GM18868 (cell line): Measurements from ENCODE around the gene C6orf47.
A peak's percentile ranks its signal among the peaks of the same experiment; 100 is the strongest.

ENCODE experiments used
- ATAC-seq: cut with Tn5 transposase; IDR thresholded peaks from one replicate; pipeline ENCODE4 v1.9.1; 2021; ENCODE audit warnings: mild to moderate bottlenecking, moderate library complexity; ENCODE audit not compliant: unreplicated experiment

The C6orf47 gene

DNA sequence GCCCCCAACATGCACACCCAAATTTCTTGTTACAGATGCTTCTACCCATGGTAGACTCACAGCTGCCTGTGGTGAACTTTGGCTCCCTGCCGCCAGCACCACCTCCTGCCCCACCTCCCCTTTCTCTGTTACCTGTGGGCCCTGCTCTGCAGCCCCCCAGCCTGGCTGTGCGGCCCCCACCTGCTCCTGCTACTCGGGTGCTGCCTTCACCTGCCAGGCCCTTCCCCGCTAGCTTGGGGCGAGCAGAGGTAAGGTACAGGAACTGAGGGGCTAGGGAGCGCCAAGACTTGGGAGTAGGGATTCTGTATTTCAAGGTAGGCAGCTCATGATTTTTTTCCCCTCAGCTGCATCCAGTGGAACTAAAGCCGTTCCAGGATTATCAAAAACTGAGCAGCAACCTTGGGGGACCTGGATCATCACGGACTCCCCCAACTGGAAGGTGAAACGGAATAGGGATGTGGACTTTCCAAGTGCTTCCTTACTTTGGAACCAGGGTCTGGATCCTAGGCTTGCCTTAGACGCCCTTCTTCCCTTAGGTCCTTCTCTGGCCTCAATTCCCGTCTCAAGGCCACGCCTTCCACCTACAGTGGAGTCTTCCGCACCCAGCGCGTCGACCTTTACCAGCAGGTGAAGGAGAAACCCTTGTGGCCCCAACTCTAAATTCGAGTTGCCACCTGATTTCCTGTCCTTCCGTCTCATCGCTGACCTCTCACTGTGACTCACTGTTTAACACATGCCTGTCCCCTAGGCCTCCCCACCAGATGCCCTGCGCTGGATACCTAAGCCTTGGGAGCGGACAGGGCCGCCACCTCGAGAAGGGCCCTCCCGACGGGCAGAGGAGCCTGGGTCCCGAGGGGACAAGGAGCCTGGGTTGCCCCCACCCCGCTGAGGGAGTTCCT, 23.6 kb downstream of the C6orf47 start:
- no peak for ATAC-seq

DNA sequence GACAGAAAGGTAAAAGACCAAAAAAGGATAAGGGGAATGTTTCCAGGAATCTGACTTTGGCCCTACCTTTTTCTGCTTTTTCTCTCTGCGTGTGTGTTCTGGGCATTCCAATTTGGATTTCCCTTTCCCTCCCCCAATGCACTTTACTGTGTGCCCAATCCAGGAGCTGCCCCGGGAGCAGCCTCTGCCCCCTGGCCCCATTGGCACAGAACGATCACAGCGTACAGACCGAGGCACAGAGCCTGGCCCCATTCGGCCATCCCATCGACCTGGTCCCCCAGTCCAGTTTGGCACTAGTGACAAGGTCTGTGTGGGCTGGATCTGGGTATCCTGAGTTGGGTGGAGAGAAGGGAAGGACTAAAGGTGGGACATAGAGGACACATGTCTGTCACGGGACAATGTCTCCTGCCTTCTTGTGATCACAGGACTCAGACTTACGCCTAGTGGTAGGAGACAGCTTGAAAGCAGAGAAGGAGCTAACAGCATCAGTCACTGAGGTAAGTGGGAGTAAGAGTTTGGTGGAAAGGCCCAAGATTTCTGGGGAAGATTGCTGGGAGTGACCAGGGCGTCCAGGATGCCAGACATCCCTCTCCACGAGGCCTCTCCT, 25.5 kb downstream of the C6orf47 start:
- no peak for ATAC-seq

DNA sequence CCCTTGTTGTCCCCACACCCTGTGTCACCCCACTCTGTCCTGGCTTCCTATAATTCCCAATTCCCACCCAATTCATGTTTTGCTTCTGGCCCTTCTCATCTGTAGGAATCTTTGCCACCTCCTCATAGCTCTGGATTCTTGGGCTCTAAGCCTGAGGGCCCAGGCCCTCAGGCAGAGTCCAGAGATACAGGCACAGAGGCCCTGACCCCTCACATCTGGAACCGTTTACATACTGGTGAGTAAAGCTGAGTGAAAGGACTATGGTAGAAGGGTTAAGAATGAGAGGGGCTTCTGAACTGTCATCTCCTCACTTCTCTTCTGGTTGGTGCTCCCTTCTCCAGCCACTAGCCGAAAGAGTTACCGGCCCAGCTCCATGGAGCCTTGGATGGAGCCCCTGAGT, 26.4 kb downstream of the C6orf47 start:
- no peak for ATAC-seq

DNA sequence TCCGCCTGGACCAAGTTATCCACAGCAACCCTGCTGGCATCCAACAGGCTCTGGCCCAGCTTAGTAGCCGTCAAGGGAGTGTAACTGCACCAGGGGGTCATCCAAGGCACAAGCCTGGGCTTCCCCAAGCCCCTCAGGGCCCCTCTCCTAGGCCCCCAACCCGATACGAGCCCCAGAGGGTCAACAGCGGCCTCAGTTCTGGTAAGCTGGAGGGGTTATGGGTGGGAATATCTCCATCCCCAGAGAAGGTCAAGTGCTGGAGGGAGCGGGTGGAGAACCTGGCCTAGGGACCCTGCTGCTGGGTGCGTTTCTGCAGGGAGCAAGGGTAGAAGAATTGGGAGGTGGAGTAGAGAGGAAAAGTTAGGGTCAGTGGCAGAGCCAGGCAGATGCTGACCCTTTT, 27.1 kb downstream of the C6orf47 start:
- ATAC-seq = no peak

DNA sequence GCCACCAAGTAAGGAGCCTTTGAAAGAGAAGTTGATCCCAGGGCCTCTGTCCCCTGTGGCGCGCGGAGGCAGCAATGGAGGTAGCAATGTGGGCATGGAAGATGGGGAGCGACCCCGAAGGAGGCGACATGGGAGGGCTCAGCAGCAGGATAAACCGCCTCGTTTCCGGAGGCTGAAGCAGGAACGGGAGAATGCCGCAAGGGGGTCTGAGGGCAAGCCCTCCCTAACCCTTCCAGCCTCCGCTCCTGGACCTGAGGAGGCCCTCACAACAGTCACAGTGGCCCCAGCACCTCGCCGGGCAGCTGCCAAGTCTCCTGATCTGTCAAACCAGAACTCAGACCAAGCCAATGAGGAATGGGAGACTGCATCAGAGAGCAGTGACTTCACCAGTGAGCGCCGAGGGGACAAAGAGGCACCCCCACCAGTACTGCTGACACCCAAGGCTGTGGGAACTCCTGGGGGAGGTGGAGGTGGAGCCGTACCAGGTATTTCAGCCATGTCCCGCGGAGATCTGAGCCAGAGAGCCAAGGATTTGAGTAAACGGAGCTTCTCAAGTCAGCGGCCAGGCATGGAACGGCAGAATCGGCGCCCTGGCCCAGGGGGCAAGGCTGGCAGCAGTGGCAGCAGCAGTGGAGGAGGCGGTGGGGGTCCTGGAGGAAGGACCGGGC, 28.2 kb downstream of the C6orf47 start:
- no peak for ATAC-seq

DNA sequence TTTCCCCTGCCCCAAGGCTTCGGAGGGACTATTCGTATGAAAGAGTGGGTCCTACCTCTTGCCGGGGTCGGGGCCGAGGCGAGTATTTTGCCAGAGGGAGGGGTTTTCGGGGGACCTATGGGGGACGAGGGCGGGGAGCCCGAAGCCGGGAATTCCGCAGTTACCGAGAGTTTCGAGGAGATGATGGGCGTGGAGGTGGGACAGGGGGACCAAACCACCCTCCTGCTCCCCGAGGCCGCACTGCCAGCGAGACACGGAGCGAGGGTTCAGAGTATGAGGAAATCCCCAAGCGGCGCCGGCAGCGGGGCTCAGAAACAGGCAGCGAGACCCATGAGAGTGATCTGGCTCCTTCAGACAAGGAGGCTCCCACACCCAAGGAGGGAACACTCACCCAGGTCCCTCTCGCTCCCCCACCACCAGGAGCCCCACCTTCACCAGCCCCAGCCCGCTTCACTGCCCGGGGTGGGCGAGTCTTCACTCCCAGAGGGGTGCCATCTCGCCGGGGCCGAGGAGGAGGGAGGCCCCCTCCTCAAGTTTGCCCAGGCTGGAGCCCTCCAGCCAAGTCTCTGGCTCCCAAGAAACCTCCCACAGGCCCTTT, 28.8 kb downstream of the C6orf47 start:
- ATAC-seq = no peak

DNA sequence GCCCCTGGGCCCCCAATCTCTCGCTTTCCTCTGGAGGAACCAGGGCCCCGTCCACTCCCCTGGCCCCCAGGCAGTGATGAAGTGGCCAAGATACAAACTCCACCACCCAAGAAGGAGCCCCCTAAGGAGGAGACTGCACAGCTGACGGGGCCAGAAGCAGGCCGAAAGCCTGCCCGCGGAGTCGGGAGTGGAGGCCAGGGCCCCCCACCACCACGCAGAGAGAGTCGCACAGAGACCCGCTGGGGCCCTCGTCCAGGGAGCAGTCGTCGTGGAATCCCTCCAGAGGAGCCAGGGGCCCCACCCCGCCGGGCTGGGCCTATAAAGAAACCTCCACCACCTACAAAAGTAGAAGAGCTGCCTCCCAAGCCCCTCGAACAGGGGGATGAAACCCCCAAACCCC, 29.4 kb downstream of the C6orf47 start:
- no peak for ATAC-seq

DNA sequence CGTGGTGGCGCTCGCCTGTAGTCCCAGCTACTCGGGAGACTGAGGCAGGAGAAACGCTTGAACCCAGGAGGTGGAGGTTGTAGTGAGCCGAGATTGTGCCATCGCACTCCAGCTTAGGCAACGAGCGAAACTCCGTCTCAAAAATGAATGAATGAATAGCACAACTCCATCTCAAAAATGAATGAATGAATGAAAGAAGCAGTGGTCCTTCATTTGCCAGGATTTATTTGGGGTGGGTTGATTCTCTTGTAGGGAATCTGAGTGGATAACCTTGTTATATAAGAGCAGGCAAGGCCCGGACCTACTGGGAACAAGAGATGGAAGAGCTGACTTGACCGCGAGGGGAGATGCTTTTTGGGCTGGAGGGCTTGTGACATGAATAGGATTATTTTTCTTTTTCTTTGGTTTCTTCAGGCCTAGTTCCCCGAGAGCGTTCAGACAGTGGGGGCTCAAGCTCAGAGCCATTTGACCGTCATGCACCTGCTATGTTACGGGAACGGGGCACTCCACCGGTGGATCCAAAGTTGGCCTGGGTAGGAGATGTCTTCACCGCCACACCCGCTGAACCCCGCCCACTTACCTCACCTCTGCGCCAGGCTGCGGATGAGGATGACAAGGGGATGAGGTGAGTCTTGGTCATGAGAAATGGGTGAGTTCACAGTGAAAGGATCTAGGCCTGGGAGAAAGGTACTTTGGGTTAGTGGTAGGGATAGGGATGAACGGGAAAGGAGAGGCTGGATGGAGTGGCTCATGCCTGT, 30.2 kb downstream of the C6orf47 start:
- ATAC-seq = no peak

DNA sequence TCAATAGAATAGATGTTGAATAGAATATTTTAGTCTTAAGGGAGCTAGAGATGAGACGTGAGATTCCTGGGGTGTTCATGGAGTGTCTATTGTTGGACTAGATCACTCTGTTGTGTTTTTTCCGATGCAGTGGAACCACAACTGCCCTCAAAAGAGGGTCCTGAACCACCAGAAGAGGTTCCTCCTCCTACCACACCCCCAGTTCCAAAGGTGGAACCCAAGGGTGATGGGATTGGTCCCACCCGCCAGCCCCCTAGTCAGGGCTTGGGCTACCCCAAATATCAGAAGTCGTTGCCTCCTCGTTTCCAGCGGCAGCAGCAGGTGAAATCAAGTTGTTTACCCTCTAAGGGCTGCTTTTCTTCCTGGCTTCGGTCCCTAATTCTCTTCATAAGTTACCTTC, 31.6 kb downstream of the C6orf47 start:
- ATAC-seq = no peak

DNA sequence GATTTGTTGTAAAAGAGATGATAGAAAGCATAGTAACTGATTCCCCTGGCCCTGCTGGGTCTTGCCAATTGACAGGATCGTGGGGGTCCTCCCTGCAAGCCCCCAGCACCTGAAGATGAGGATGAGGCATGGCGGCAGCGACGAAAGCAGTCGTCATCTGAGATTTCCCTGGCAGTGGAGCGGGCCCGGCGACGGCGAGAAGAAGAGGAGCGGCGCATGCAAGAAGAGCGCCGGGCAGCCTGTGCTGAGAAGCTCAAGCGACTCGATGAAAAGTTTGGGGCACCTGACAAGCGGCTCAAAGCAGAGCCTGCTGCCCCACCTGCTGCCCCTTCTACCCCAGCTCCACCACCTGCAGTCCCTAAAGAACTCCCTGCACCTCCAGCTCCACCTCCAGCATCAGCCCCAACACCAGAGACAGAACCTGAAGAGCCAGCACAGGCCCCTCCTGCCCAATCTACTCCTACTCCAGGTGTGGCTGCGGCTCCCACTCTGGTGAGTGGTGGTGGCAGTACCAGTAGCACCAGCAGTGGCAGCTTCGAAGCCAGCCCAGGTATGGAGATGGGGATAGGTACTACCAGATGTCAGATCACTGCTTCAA, 32.8 kb downstream of the C6orf47 start:
- ATAC-seq = no peak

DNA sequence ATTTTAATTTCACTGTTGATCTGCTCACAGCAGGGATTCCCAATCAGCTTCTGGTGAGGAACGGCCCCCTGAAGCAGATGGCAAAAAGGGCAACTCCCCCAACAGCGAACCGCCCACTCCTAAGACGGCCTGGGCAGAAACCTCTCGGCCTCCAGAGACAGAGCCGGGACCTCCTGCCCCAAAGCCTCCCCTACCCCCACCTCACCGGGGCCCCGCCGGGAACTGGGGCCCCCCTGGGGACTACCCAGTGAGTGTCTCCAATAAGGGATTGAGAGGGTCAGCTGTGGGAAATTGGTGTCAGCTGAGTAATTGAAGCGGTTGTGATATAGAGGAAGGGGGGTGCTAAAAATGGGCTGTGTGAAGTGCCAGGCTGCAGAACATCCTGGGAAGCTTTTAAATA, 33.6 kb downstream of the C6orf47 start:
- no peak for ATAC-seq

DNA sequence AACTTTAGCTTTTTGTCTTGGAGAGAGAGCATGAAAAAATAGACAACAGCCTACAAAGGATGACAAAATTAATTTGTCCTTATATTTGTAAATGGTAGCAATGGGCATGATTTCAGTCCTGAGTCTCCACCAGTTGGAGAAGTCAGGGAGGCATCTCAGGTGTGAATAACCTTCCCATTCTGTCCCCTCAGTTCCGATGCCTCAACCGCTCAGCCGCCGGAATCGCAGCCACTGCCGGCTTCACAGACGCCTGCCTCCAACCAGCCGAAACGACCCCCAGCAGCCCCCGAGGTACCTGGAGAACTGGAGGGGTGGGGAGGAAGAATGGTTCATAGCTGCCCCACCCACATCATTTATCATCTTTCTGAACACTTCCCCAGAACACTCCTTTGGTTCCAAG, 36.5 kb downstream of the C6orf47 start:
- no peak for ATAC-seq

DNA sequence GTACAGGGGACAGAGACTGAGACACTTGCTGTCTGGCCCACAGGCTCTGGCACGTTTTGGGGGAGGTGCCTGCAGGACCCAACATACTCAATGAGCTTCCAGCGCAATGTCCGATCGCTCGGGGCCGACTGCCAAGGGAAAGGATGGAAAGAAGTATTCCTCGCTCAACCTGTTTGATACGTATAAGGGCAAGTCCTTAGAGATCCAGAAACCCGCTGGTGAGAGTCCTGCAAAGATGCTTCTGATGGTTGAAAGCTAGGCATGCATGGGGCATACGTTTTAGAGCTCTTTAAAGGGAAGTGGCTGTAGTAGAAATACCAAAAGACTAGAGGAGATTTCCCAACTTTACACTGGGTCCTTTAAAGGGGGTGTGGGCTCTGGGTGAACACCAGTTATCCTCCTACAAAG, 37.9 kb downstream of the C6orf47 start:
- ATAC-seq = no peak

DNA sequence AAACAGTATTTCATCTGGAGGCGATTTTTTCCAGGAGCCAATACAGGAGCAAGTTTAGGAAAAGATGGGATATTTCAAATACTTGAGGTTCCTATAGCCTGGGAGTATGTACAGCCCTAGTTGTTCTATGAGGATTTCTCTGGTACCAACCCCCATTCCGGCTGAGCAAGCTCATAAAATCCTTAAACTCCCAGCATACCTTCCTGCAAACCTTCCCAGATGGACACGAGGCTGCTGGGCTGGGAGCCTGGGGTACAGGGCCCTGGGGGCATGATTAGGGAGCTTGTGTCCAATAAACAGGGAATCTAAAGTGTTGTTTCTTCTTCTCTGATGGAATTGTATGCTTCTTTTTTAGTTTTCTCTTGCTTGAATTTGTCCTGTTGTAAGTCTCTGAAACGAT, 38.6 kb downstream of the C6orf47 start:
- no peak for ATAC-seq

DNA sequence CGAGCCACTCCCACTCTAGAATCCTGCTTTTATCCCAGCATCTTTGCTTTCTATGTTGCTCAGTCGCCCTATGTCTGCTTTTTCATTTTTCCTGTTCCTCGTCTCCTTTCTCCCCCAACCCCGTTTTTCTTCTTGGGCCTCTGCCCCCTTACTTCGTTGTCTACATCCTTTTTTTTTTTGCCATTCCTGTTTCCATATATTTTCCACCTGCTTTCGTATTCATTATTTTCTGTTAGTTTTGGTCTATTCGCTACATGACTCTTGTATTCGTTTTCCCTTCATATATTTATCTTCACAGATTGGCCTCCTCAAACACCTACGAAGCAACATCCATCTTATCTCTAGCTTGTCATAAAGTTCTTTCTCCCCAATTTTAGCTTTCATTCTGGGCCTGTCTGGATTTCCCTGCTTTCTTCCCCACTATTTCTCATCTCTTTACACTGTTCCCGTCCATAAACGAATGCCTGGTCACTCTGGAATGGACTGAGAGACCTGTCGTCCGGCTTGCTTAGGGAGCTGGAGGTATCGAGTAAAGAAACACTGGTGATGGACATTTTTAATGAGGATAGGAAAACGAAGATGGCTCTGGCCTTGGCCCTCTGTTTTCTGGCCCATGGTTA, 39.1 kb downstream of the C6orf47 start:
- no peak for ATAC-seq

DNA sequence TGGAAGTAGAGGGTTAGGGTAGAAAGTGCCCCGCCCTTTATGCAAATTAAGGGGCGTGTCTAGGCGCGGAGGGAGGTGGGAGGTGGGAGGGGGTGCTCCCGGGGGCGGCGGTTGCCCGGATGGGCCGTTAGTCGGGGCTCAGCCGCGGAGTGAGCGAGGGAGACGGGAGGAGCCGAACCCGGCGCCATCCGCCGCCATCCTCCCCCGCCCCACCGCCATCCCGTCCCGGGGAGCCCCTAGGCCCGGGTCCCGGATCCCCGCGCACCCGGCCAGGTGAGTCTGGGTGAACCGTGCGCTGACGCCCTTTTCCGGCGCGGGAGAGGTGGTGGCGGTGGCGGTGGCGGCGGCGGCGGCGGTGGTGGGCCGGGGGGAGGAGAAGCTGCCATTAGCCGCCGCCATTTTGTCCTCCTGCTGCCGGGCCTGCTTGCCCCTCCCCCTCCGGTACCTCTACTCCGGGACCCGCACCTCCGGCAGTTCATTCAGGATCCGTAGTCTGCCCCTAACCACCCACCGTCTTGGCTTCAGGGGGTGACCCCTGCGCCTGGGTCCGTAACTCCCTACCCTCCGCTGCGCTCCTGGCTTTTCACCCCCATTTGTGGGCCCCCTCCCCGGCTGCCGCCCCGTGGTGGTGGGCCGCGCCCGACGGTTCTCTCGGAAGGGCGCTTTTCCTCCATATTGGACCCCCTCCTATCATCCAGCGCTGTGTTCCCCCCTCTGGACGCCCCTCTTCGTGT, 39.8 kb downstream of the C6orf47 start, which contains the start of gene PRRC2A:
Gene PRRC2A, plus strand, starts transcription at position 130 of the 734 bp plus-strand sequence. CDS start 2,075 bp downstream, outside the sequence.
- ATAC-seq = peak; percentile 31

DNA sequence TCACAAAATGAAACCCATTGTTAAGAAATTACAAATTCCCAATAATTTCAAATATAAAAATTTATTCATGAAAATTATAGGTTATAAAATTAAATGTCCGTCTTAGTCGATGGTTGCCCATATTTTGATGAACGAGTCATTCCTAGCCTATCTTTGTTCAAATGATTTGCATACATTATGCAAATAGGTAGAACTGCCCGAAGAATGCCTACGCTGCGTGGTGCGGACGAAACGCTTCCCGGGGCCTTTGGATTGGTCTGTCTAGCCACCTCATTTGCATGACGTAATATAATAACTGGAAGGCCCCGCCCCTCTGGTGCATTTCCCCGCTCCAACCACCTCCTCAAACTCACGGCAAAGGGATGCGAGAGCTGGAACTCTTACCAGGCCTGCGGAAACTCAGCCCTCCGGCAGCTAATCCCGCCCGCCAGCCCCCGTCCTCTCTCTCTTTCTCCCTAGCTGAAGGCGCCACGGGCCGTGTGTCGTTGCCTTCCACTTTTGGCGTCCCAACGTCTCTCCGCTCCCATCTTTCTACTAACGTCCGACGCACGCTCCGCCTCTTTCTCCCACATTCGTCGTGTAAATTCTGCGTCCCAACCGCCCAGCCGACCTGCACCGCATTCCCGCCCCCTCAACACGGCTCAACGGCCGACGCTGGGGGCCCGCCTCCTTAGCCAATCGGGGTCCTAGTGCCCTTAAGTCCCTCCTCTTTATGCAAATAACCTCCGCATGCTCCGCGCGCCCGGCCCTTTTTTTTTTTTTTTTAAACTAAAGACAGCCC, 40.6 kb downstream of the C6orf47 start:
- ATAC-seq = peak; percentile 85

DNA sequence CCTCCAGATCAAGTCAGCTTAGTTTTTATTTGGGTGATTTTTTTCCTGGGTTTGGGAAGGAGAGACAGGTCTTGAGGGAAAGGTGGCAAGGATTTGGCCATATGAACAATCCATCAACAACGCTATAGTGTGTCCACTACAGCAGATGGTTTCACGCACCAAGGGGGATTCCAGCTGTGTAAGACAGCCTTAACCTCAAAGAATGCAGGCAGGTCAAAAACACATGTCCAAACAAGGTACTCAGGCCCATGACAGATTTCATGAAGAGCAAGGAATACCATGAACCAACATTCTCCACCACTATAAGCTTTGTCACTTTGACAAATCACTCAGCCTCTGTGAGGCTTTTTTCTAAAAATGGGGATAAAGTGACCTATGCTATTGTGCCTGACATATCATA, 43.6 kb downstream of the C6orf47 start:
- ATAC-seq = no peak
